GM19193 (cell line): ENCODE results near the gene LTBP1.

ENCODE experiments used
- POLR2A ChIP-seq: IDR thresholded peaks from 4 replicates; pipeline ENCODE4 v1.6.1; 2011; ENCODE audit not compliant: insufficient read depth, insufficient read length; ENCODE audit errors: extremely low read depth

The LTBP1 gene

GRCh38 chr2:33435518-33435917 is 488.8 kb downstream of the LTBP1 start:
- no peak for TF ChIP-seq POLR2A

GRCh38 chr2:33436083-33436482 is 489.3 kb downstream of the LTBP1 start:
- TF ChIP-seq POLR2A: no peak

DNA sequence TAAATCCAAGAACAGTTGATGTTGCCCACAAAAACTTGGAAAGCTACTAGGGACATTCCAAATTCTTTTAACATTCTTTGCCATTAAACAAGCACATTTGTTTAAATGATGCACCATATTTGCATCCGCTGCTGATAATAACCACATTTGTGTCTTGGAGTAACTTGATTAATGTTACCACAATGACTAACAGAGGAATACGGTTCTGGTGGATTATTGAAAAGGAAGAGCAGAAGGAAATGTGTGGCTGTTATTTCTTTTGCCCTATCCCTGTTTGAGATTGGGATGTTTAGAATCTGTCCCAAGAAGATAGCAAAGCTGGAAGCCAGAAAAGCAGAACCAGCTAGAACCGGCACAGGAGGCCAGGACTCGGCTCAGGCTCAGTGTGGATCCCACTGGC is 490.5 kb downstream of the LTBP1 start:
- TF ChIP-seq POLR2A: no peak

DNA sequence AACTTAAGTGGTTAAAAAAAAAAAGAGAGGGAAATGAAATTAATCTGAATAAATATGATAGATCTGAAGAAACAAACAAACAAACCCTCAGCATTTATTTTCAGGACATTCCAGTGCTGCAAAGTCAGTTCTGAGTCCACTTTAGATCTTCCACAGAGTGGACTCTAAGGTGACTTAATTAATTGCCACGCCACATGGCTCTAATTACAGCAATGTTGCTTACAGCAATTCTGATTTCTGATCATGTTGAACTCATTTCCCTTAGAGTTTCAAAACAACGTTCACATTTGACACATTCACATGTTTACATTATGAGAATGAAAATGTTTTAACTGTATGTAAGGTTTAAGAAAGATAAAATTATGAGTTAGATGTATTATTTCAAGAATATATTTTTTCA is 491.1 kb downstream of the LTBP1 start:
- no peak for TF ChIP-seq POLR2A

DNA sequence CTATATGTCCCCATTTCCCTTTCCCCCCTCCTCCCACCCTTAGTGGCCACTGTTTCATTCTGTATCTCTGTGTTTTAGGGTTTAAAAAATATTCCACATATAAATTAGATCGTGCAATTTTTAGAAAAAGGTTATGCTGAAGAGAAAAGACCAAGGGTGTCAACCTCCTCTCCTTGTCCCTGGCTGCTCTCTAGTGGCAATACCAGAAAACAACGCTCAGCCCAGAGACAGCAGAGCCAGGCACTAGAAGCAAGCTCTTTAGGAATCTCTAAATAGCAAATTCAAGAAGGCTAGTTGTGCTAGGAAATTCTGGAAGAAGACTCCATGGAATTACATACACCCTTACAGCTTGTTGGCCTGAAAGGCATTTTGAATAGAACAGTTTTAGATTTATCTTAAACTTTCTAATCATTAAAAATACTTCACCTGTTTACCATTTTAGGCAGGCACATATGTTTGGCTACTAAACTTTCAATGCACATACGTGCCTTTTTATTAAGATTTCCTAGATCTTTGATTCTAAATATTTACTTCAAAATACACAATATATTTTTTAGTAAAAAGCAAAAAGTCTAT is 494.6 kb downstream of the LTBP1 start:
- TF ChIP-seq POLR2A: no peak

GRCh38 chr2:33442528-33443079 is 495.9 kb downstream of the LTBP1 start:
- TF ChIP-seq POLR2A: no peak

- no peak for TF ChIP-seq POLR2A
Observed at GRCh38 chr2:33443274-33443829, 496.6 kb downstream of the LTBP1 start.

GRCh38 chr2:33444967-33445366 is 498.2 kb downstream of the LTBP1 start:
- no peak for TF ChIP-seq POLR2A

DNA sequence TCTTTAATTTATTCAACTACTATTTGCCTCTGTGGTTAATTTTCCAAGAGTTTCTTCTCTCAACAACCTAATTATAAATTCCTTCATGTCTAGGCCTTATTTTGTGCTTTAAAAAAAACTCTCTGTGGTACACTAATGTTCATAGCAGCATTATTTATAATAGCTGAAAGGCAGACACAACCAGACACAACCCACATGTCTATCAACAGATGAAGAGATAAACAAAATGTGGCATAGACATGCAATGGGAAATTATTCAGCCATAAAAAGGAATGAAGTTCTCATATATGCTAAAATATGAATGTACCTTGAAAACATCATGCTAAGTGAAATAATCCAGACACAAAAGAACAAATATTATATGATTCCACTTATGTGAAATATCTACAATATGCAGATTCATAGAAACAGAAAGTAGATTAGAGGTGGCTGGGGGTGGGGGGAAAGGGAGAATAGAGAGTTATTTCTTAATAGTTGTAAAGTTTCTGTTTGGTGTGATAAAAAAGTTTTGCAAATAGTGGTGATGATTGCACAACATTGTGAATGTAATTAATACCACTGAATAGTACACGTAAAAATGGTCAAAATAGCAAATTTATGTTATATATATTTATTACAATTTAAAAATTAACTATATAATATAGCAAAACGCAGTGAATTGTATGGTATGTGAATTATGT is 501.6 kb downstream of the LTBP1 start:
- no peak for TF ChIP-seq POLR2A
